Activated T-helper 1 cell treated with anti-CD3 and anti-CD28 coated beads, Interleukin-2, amount 50 U/mL, for 16 hours (primary cell): ENCODE measurements around the gene PLCH2.

Source experiments
- DNase-seq, 2 donors: peaks; one replicate each; pipeline ENCODE4 v3.0.0-alpha.2; 2020; ENCODE audit warnings: low read depth in 1 of 2, low spot score in 1 of 2

PLCH2 gene

DNA sequence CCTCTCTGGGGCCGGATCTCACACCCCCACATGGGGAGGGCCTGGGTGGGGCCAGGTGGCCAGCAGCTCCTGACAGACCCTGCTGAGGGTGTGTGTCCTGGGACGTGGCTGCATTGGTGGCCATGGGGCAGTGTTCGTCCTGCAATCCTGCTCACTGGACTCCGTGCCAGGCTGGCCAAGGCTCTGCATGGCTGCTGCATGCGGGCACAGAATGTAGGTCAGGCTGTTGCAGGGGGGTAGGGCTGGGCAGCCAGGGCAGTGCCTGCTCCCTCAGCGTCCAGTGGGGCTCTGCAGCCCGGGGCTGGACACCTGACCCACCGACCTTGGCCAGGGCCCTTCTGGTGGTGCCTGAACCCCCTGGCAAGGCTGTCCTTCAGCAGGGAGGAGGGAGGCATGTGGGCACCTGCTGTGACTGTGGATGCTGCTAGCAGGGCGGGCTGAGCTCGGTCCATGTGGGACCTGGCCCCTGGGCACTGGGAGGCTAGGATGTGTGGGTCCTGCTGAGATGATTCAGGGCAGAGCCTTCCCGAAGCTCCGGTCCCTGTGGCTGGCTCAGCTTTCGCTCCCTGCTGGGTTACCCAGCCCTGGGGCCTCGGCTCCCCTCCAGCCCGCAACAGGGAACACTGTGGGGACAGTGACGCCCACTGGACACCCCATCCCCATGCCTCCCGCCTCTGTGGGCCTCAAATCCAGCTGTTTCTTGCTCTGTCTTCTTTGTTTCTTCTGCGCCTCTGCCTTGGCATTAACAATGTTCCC is 14.9 kb upstream of the PLCH2 start:
- no peak for DNase-seq

DNA sequence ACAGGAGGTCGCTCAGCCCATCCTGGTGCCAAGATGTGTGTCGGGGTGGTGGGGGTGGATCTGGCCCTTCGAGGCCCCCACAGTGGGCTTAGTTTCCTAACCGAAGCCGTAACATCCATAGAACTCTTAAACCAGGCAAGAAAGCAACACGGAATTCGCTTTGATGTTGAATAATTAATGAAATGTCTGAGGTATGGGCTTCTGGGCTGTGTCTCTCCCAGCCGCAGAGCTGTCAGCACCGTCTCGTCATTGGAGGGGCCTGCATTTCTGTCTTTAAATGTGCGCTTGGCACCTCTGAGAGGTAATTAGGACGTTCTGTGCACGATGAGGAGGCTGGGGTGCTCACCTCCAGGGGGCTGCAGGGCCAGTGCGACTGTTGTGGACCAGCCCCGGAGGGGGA is 13.3 kb upstream of the PLCH2 start:
- no peak for DNase-seq

DNA sequence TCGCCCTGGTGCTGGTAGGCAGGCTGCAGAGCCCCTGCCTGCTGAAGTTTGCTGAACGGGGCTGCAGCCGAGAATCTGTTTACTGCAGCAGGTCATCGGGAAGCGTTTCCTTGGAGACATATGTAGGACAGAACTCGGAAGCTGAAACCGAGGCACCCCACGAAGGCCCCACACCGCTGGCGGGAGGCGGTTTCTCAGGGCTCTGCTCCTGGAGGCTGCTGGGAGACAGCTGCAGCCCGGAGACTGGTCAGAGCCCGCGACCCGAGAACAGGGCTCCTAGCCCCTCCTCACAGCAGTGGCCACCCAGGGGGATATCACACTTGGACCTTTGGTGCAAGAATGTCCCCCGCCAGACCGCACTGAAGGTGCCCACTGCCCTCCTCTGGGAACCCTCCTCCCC is 12.7 kb upstream of the PLCH2 start:
- no peak for DNase-seq

DNA sequence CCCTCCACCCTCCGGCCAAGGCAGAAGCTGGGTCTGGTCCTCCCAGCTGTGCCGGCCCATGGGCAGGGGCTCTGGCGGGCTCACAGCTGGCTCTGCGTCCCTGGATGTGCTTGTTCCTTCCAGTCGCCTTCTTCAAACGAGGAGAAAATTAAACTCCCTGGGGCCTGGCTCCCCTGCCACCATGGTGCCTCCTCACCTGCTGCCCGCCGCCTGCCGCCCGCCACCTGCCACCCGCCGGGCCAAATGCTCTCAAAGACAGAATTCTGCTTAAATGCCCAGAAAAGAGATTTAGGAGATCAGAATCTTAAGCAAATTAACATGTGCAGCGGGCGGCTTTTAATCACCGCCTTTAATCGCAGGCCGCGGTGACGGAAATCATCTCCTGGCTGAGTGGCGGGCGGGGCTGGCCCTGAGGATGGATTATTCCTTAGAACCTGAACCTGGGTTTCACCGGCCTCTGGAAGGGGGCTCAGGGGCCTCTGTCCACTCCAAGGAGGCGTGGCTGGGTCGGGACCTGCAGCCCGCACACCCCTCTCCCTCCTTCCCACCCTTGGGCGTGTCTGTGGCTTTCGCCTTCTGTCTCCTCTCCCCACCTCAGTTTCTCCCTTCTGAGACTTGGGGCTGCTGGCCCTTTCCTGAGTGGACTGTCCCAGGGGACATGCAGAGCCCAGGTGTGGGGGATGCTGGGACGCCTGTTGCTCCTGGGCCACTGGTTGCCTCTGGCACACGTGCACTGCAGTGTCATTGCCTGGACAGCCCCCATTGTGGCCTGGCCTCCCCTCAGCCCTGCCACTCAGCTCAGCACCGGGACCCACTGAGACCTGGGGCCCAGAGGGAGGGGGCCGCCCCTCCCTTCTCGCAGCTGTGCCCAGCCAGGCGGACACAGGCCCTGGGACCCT is 10.5 kb upstream of the PLCH2 start:
- DNase-seq = no peak

DNA sequence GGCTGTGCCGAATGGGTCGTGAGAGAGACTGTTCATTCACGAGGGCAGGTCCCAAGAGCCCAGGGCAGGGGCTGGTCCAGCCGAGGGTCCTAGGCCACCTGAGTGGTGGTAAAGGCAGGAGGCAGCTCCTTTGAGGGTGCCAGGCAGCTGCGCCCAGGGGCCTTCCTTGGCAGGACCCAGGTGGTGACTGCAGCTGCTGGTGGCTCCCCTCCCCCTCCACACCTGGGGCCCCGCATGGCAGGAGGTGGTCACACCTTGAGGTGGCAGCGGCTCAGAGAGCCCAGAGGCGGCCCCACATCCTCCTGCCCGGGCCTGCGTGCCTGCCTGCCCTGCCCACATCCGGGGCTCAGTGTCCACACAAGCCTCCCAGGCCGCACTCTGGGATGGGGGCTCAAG is 9.8 kb upstream of the PLCH2 start:
- DNase-seq = no peak

DNA sequence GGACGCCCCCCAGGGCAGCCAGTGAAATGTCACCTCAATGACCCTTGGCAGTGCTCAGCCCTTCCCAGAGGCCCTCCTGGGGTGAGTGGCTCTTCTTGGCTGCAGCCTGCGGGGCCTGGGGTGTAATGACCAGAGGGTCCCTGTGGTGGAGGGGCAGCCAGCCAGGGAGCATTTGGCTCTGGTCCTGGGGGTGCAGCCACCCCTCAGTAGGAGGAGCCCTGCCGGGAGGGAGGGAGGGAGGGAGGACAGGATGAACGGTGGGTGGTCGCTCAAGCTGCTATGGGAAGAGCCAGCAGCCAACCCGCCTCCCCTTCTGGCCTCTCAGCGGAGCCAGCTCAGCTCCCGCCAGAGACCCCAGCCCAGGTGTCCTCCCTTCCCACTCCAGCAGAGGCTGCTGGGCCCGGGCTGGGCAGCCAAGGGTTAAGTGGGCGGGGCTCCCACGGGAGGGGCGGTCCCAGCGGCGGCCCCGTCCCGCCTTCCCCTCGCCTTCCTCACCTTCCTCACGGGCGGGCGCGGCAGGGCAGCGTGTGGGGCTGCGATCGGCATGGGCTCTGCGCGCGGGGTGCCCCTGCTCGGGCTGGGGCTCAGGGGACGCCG is 9.0 kb upstream of the PLCH2 start:
- DNase-seq = peak in 1 of 2 donors; percentile 5

DNA sequence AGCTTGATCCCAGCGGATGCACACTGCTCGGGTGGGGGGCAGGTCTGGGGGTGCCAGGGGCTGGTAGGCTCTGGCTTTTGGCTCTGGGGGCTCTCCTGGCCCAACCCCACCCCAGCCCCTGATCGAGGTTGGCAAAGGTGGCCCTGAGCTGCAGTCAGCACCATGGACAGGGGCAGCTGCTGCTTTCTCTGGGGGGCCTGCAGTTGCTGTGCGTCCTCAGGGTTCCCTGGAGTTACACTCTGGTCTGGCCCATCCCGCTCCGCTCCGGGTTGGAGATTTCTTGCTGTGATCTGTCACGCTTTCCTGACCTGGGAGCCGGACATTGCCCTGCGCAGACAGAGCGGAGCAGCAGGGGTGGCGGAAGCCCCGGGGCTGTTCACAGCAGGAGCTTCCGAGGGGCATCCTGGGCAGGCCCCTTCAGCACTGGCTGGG is 8.0 kb upstream of the PLCH2 start:
- DNase-seq = peak in 1 of 2 donors; percentile 17

DNA sequence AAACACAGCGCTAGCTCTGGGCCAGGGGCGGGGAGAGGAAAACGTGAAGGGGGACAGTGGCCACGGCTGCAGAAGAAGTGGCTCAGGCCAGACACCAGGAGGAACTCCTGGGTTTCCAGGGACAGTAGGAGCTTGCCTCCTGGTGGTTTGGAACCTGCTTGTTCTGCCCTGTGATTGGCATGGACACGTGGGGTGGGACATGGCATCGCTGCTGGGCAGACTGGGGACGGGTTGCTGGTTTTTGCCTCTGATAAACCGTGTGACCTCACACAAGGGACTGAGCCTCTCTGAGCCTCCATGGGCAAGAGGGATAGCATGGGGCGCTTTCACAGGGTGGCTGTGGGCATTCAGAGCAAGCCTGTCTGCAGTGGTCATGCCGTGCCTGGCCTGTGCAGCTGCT is 7.5 kb upstream of the PLCH2 start:
- no peak for DNase-seq

DNA sequence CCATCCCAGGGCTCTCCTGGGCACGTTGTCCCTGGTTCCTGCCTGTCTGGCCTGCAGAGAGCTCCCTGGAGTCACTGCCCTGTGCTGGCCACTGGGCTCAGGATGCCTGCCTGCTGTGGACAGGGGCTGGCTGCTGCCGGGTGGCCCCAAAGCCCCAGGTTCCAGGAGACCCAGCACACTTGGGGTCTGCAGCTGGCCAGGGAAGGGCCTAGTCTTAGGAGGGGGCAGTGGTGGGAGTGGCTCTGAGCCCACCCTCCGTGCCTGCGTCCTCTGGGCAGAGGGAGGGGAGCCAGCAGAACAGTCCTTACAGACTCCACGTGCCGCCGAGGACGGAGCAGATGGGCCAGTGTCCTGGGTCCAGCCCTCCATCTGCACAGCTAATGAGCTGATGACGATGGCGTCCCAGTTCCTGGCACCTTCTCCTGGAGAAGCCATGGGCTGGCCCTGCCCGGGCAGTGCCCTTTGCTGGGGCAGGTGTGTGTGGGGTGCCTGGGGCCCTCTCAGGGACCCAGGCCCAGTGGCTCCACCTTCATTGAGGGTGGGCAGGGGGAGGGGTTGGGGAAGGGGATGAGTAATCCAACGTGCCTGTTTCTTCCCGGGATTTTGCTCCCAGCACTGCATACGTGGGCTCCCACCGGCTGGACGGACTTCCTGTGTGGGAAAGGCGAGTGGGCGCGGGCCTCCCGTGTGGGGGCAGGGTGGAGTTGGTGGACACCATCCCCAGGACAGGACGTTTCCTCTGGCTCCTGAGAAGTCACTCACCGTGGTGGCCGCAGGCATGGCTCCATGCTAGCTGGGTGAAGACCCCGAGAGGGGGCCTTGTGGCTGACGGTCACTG is 6.8 kb upstream of the PLCH2 start:
- no peak for DNase-seq

DNA sequence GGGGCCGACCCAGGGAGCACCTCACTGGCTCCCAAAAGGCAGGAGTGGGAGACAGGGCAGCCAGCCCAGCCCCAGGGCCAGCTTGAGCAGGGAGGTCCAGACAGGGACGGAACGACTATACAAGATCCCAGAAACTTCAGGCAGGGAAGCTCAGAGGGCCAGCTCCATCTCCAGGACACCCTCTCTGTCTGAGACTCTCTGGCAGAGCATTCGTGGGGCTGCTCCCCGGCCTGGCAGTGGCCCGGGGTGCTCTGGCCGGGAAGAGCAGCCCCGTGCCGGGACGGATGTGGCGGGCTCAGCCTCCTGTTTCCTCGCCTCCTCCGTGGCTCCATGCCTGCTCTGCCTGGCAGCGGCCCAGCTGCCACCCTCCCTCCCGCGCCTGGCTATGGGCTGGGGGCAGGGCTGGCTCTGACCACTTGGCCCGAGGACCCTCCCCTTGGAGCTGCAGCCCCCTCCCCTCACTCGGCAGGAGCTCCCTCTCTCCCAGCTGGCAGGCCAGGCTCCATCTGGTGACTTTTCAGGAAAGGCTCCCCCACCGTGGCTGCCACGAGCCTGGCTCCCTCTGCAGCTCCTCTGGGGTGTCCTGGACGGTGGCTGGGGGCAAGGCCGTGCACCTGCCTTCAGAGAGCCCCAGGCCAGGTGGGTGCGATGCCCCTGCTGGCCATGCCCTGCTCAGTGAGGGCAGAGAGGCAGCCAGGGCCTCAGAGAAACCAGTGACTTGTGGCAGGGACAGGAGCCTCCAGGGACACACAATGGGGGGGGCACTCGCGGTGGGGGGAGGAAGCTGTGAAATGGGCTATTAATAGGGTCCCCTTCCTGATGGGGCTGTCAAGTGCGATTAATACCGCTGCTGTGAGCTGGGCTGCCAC is 5.6 kb upstream of the PLCH2 start:
- DNase-seq = no peak

DNA sequence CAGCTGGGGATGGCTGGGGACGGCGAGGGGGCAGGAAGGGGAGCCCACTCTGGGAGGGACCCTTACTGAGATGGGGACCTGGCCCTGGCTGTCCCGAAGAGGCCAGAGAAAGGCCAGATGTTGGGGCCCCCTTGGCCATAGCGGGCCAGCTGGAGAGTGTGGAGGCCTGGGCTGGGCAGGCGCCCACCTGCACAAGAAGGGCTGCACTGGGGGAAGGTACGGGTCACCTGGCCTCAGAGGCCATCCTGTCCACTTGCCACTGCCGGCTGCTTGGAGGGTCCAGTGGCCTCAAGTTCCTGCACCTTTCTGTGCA is 5.0 kb upstream of the PLCH2 start:
- no peak for DNase-seq

DNA sequence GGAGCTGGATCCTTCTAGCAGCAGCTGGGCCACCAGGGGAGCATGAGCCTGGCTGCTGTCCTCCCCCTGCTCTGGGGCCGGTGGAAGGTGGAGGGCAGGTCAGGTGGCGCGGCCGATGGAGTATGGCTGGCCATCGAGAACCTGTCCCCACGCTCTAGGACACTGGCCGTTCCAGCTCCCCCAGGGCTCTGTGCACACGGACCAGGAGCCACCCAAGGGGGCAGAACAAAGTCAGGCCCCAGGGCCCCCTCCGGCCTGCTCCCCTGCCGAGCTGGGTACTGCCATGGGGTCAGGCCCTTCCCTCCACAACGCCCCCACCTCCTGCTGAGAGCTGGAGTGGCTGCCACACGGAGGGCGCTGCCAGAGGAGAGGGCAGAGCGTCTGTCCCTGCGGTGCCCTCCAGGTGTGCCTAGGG is 4.5 kb upstream of the PLCH2 start:
- DNase-seq = no peak

DNA sequence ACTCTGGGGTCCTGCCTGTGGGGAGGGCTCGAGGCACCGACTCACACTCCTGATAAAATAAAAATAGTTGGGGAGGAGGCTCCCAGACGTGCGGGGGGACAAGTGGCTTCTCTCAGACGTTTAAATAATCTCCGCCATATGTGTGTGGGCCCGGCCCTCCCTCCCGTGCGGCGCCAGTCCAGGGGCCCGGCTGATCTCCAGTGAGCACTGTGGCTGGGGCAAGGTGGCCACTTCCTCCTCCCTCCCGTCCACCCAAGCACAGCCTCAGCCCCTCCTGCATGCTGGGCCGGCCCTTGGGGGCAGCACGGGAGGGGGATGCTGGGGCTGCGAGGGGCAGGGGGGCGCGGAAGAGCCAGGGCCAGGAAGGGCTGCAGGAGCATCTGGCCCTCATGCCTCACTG is 4.0 kb upstream of the PLCH2 start:
- no peak for DNase-seq

DNA sequence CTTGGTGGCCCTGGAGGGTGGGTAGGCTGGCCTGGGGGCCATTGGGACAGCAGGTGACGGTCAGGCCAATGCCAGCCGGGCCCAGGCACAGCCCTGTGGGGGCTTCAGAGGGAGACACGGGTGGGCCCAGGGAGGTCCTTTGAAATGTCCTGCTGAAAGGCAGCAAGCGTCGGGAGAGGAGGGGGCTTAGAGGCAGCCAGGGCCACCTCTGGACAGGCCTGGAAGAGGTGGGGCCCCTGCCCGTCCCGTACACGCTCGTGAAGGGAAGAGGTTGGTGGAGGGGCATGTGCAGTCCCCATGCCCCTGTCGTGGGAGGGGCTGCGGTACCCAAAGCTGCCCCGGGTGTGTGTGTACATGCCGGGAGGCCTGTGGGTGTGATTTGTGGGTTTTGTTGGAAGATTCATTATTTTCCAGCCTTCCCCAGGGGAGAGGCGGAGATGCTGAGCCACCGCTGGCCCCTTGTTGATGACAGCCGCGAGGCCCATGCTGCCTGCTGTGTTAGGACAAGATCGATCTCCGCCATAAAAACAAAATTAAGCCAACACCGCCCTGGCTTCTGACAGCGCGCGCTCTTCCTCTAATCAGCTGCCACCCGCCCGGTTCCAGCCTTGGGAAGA is 3.4 kb upstream of the PLCH2 start:
- DNase-seq = no peak

DNA sequence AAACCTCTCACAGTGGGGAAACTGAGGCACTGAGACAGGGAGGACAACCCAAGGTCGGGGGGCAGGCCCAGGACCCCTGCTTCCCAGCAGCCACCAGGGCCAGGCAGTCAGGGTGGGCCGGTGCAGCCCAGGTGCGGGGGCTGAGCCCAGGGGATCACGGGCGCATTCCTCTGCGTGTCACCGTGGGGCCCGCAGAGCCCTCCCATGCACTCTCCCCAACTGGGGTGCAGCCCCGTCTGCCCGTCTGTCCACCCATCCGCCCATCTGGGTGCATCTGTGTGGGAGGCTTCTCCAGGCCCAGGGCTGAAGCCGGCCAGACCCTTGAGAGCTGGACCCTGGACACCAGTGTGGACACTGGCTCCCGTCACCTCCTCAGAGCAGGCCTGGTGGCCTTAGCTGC is 2.9 kb upstream of the PLCH2 start:
- DNase-seq = no peak

DNA sequence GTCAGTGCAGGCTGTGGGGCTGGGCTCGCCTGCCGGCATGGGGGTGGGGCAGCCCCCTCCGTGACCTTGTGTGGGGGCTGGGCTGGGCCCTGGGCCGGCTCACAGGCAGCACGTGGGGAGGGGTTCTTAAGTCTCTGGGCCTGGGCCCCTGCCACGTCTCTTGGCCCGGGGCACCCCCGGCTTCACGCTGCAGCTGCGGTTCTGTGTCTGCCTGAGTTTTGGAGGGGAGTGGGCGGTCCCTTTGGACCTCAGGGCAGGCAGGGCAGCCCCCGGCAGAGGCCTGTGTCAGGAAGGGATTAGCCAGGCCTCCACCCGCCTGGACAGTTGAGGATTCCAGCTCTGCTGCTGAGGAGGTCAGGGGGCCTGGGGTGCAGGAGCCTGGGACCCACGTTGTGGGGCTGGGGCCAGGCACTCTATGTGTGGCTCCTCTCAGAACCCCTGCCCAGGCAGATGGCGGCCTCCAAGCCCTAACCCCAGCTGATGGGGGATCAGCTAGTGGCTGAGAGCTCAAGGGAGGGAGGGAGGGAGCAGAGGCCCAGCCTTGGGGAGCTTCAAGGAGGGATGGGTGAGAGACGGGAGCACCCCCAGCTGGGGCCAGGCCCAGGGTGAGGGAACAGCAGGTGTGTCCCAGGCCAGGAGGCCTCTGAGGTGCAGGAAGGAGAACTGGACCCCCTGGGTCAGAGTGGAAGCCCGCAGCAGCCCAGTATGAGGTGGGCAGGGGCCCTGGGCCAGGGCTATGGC is 1.8 kb upstream of the PLCH2 start:
- DNase-seq = no peak

DNA sequence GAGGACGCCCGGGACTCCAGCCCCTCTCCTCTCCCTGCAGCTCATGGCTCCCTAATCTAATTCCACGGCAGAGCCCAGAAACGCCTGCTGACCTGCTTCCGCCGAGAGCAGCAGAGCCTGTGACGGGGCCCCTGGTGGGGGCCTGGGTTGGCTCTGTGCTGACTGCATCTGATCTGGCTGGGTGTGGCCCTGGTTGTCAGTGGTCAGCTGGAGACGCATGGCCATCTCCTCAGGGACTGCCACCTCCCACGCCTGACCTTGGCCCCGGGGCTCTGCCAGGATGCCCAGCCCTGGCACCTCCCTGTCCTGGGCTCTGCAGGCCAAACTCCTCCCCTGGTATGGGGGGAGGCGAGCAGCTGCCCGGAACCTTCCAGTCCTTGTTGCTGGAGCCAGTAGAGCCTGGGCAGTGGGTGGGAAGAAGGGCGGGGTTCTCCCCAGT is 1.1 kb upstream of the PLCH2 start:
- DNase-seq = no peak

DNA sequence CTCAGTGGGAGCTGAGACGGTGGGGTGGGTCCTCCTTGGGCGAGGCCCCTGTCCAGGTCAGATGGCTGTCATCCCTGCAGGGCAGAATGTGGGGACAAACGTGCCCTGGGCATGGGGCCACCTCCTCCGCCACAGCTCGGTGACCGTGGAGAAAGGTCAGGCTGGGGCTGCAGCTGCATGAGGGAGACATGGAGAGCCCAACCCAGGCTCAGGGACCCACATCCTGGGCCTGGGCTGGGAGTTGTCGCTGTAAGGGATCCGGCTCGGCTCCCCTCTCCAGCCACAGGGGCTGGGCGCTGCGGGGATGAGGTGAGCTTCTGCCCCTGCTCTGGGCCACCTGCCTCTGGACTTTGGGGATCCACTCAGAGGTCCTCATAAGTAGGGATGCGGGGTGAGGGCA is 518 bp upstream of the PLCH2 start:
- DNase-seq = no peak

DNA sequence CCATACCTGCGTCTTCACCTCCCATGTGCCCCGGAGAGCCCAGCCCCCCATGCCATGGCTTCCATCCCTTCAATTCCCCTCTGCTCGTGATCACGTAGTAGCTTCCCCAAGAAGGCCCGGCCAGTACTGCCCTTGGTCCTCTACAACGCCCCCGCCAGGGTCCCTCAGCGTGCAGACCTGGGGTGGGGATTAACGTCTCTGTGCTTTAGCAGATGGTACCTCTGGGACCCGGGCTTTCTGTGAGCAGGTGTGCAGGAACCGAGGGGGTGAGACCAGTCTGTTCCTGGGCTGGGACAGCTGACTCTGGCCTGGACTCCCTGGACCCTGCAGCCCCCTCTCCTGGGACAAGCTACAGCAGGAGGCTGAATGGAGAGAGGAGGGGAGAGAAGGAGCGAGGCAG is 1.2 kb downstream of the PLCH2 start:
- DNase-seq = no peak
